ENCODE results near the gene SMARCA4. TPM values are rescaled to one million over a fixed set of nuclear protein-coding genes. Genes with fewer than 3 reads are reported as not detected.

SMARCA4 gene
- total RNA-seq, 1 experiment from 2014 or later = 103 TPM

GRCh38 chr19:10919352-10920287 lies 41.2 kb upstream of the SMARCA4 start:
- H3K9ac ChIP-seq (ENCODE audit: low read length) = no peak overlapping the region
- no peaks in the 10 kb centered on the region for H3K27me3 ChIP-seq (ENCODE audit: low read length)
- no peaks in the 10 kb centered on the region for H3K79me2 ChIP-seq (ENCODE audit: low read length)
- no peak overlapping the region for H2AFZ ChIP-seq (ENCODE audit: low read length)
- no peak overlapping the region for H3K4me3 ChIP-seq (ENCODE audit: low read length)
- H3K4me2 ChIP-seq (ENCODE audit: low read depth, low read length, poor library complexity, severe bottlenecking) = no peak overlapping the region
- no peaks in the 10 kb centered on the region for H3K9me3 ChIP-seq (ENCODE audit: low read length)
- no peak overlapping the region for H3K27ac ChIP-seq (ENCODE audit: low read length)
- no peaks in the 10 kb centered on the region for H4K20me1 ChIP-seq (ENCODE audit: insufficient read depth, low read depth, low read length)
- no peaks in the 10 kb centered on the region; the same call in 1 of the 2 replicates for H3K36me3 ChIP-seq (ENCODE audit: insufficient read depth, low read length)
- no peaks in the 10 kb centered on the region for H3K4me1 ChIP-seq (ENCODE audit: low read length)
- H3K9me2 ChIP-seq (replicated peaks; ENCODE audit: insufficient read depth, low read length) = no peaks in the 10 kb centered on the region
- no peak for DNase-seq

DNA sequence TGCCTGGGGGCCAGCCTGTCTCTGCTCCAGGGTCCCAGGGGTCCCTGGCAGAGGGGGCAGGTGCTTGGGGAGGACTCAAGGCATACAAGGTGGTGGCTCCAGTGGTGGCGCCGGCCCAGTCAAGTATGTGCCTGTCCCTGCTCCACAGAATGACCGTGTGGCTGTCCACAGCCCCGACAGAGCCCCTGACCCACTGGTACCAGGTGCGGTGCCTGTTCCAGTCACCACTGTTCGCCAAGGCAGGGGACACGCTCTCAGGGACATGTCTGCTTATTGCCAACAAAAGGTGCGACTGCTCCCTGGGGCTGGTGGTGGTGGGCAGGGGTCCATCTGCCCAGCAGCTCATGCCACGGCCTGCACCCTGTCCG lies 40.6 kb upstream of the SMARCA4 start:
- no peak for DNase-seq
- Histone ChIP-seq H3K27me3 (ENCODE audit: low read length) (no peaks in the 10 kb centered on the region), H4K20me1 (ENCODE audit: insufficient read depth, low read depth, low read length) (no peaks in the 10 kb centered on the region), H3K9ac (ENCODE audit: low read length) (no peak overlapping the region), H3K9me3 (ENCODE audit: low read length) (no peaks in the 10 kb centered on the region), H3K79me2 (ENCODE audit: low read length) (no peaks in the 10 kb centered on the region), H3K36me3 (ENCODE audit: insufficient read depth, low read length) (no peaks in the 10 kb centered on the region; the same call in 1 of the 2 replicates), H3K9me2 (replicated peaks; ENCODE audit: insufficient read depth, low read length) (no peaks in the 10 kb centered on the region), H3K4me1 (ENCODE audit: low read length) (no peaks in the 10 kb centered on the region), H3K4me2 (ENCODE audit: low read depth, low read length, poor library complexity, severe bottlenecking) (no peak overlapping the region), H3K27ac (ENCODE audit: low read length) (no peak overlapping the region), H3K4me3 (ENCODE audit: low read length) (no peak overlapping the region), H2AFZ (ENCODE audit: low read length) (no peak overlapping the region)

DNA sequence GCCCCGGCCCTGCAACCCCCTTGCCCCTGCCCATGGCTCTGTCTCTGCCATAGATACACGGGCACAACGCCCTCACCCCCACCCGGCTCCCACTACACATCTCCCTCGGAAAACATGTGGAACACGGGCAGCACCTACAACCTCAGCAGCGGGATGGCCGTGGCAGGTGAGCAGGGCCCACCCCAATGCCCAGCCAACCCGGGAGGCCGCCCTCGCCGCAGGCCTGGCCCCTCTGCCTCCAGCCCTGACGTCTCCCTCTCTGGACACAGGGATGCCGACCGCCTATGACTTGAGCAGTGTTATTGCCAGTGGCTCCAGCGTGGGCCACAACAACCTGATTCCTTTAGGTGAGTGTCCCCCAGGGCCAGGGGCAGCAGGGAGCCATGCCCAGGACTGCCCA lies 40.0 kb upstream of the SMARCA4 start:
- Histone ChIP-seq H3K9me3 (ENCODE audit: low read length) (no peaks in the 10 kb centered on the region), H3K27me3 (ENCODE audit: low read length) (no peaks in the 10 kb centered on the region), H3K4me1 (ENCODE audit: low read length) (no peaks in the 10 kb centered on the region), H2AFZ (ENCODE audit: low read length) (no peak overlapping the region), H3K9me2 (replicated peaks; ENCODE audit: insufficient read depth, low read length) (no peaks in the 10 kb centered on the region), H3K4me3 (ENCODE audit: low read length) (no peak overlapping the region), H4K20me1 (ENCODE audit: insufficient read depth, low read depth, low read length) (no peaks in the 10 kb centered on the region), H3K36me3 (ENCODE audit: insufficient read depth, low read length) (no peaks in the 10 kb centered on the region; the same call in 1 of the 2 replicates), H3K79me2 (ENCODE audit: low read length) (no peaks in the 10 kb centered on the region), H3K4me2 (ENCODE audit: low read depth, low read length, poor library complexity, severe bottlenecking) (no peak overlapping the region), H3K27ac (ENCODE audit: low read length) (no peak overlapping the region), H3K9ac (ENCODE audit: low read length) (no peak overlapping the region)
- no peak for DNase-seq

DNA sequence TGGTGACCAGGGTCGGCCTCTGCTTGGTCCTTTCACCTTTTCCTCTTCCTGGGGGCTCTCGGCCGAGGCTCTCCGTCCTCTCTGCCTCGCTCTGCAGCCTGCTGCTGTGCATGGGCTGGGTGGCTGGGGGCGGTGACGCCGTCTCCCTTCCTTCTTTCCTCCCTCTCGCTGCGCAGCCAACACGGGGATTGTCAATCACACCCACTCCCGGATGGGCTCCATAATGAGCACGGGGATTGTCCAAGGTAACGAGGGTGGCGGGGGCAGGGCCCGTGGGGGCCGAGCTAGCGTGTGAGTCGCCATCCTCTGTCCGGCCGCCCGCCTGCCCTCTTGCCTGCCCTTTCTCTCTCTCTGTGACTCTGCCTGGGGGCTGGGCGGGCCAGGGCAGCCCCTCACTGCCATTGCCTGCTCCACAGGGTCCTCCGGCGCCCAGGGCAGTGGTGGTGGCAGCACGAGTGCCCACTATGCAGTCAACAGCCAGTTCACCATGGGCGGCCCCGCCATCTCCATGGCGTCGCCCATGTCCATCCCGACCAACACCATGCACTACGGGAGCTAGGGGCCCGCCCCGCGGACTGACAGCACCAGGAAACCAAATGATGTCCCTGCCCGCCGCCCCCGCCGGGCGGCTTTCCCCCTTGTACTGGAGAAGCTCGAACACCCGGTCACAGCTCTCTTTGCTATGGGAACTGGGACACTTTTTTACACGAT lies 39.5 kb upstream of the SMARCA4 start:
- no peaks in the 10 kb centered on the region for H3K9me3 ChIP-seq (ENCODE audit: low read length)
- no peak for DNase-seq
- H3K4me2 ChIP-seq (ENCODE audit: low read depth, low read length, poor library complexity, severe bottlenecking) = no peak overlapping the region
- no peaks in the 10 kb centered on the region for H3K79me2 ChIP-seq (ENCODE audit: low read length)
- no peak overlapping the region for H3K4me3 ChIP-seq (ENCODE audit: low read length)
- H3K27me3 ChIP-seq (ENCODE audit: low read length) = no peaks in the 10 kb centered on the region
- no peaks in the 10 kb centered on the region for H3K9me2 ChIP-seq (replicated peaks; ENCODE audit: insufficient read depth, low read length)
- H3K36me3 ChIP-seq (ENCODE audit: insufficient read depth, low read length) = no peaks in the 10 kb centered on the region; the same call in 1 of the 2 replicates
- no peak overlapping the region for H3K27ac ChIP-seq (ENCODE audit: low read length)
- H2AFZ ChIP-seq (ENCODE audit: low read length) = no peak overlapping the region
- no peaks in the 10 kb centered on the region for H3K4me1 ChIP-seq (ENCODE audit: low read length)
- H3K9ac ChIP-seq (ENCODE audit: low read length) = no peak overlapping the region
- no peaks in the 10 kb centered on the region for H4K20me1 ChIP-seq (ENCODE audit: insufficient read depth, low read depth, low read length)

DNA sequence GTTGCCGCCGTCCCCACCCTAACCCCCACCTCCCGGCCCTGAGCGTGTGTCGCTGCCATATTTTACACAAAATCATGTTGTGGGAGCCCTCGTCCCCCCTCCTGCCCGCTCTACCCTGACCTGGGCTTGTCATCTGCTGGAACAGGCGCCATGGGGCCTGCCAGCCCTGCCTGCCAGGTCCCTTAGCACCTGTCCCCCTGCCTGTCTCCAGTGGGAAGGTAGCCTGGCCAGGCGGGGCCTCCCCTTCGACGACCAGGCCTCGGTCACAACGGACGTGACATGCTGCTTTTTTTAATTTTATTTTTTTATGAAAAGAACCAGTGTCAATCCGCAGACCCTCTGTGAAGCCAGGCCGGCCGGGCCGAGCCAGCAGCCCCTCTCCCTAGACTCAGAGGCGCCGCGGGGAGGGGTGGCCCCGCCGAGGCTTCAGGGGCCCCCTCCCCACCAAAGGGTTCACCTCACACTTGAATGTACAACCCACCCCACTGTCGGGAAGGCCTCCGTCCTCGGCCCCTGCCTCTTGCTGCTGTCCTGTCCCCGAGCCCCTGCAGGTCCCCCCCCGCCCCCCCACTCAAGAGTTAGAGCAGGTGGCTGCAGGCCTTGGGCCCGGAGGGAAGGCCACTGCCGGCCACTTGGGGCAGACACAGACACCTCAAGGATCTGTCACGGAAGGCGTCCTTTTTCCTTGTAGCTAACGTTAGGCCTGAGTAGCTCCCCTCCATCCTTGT lies 38.8 kb upstream of the SMARCA4 start:
- Histone ChIP-seq H3K27me3 (ENCODE audit: low read length) (no peaks in the 10 kb centered on the region), H3K36me3 (ENCODE audit: insufficient read depth, low read length) (no peaks in the 10 kb centered on the region; the same call in 1 of the 2 replicates), H3K9ac (ENCODE audit: low read length) (no peak overlapping the region), H2AFZ (ENCODE audit: low read length) (no peak overlapping the region), H3K9me2 (replicated peaks; ENCODE audit: insufficient read depth, low read length) (no peaks in the 10 kb centered on the region), H3K4me3 (ENCODE audit: low read length) (no peak overlapping the region), H3K4me2 (ENCODE audit: low read depth, low read length, poor library complexity, severe bottlenecking) (no peak overlapping the region), H4K20me1 (ENCODE audit: insufficient read depth, low read depth, low read length) (no peaks in the 10 kb centered on the region), H3K27ac (ENCODE audit: low read length) (no peak overlapping the region), H3K9me3 (ENCODE audit: low read length) (no peaks in the 10 kb centered on the region), H3K4me1 (ENCODE audit: low read length) (peaks cover 1% of the 10 kb centered on the region), H3K79me2 (ENCODE audit: low read length) (no peaks in the 10 kb centered on the region)
- no peak for DNase-seq

GRCh38 chr19:10922638-10923014 lies 38.2 kb upstream of the SMARCA4 start:
- H3K9ac ChIP-seq (ENCODE audit: low read length) = no peak overlapping the region
- no peak overlapping the region for H3K27ac ChIP-seq (ENCODE audit: low read length)
- no peak overlapping the region for H2AFZ ChIP-seq (ENCODE audit: low read length)
- H4K20me1 ChIP-seq (ENCODE audit: insufficient read depth, low read depth, low read length) = no peaks in the 10 kb centered on the region
- no peak overlapping the region for H3K4me3 ChIP-seq (ENCODE audit: low read length)
- H3K4me1 ChIP-seq (ENCODE audit: low read length) = peaks cover 7% of the 10 kb centered on the region
- H3K27me3 ChIP-seq (ENCODE audit: low read length) = no peaks in the 10 kb centered on the region
- no peaks in the 10 kb centered on the region for H3K9me2 ChIP-seq (replicated peaks; ENCODE audit: insufficient read depth, low read length)
- H3K36me3 ChIP-seq (ENCODE audit: insufficient read depth, low read length) = no peaks in the 10 kb centered on the region; the same call in 1 of the 2 replicates
- no peaks in the 10 kb centered on the region for H3K9me3 ChIP-seq (ENCODE audit: low read length)
- no peak overlapping the region for H3K4me2 ChIP-seq (ENCODE audit: low read depth, low read length, poor library complexity, severe bottlenecking)
- no peak for DNase-seq
- H3K79me2 ChIP-seq (ENCODE audit: low read length) = 0 out of 2 replicates have a peak, but pooled peaks cover 4% of the 10 kb centered on the region

DNA sequence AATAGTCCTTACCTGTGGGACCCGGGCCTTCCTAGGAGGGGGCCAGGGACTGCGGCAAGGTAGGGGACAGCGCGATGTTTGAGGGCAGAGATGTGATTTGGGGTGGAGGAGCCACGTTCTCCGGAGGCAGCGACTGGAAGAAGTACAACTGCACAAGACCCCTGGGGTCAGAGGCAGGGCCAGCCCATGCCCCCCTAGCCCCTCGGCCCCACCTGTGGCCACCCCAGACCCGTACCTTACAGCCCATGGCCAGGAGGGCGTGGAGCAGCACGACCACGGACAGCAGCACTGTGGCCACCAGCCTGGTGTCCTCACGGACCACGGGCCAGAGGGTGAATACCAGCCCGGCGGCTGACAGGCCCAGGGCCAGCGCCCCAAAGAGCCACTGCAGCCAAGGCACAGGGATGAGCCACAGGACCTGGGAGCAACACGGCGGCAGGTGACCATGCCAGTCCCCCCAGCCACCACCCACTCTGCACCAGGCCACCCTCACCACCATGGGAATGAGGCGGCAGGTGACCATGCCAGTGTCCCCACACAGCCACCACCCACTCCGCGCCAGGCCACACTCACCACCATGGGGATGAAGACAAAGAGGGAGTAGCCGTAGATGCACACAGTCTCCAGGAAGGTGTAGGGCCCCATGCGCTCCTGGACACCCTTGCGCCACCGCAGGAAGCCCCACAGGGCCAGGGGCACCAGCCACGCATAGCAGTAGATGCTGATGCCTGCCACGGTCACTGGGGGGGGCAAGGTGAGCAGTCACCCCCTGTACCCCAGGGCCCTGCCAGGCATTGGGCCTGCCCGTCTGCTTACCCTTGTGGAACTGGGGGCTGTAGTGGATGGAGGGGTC lies 37.3 kb upstream of the SMARCA4 start:
- Histone ChIP-seq H3K79me2 (ENCODE audit: low read length) (peaks cover 12% of the 10 kb centered on the region), H3K9me3 (ENCODE audit: low read length) (no peaks in the 10 kb centered on the region), H3K4me2 (ENCODE audit: low read depth, low read length, poor library complexity, severe bottlenecking) (no peak overlapping the region), H3K9me2 (replicated peaks; ENCODE audit: insufficient read depth, low read length) (no peaks in the 10 kb centered on the region), H3K27ac (ENCODE audit: low read length) (no peak overlapping the region), H3K36me3 (ENCODE audit: insufficient read depth, low read length) (no peaks in the 10 kb centered on the region; the same call in 1 of the 2 replicates), H3K27me3 (ENCODE audit: low read length) (no peaks in the 10 kb centered on the region), H3K4me1 (ENCODE audit: low read length) (peaks cover 11% of the 10 kb centered on the region), H3K9ac (ENCODE audit: low read length) (no peak overlapping the region), H2AFZ (ENCODE audit: low read length) (no peak overlapping the region), H3K4me3 (ENCODE audit: low read length) (no peak overlapping the region), H4K20me1 (ENCODE audit: insufficient read depth, low read depth, low read length) (no peaks in the 10 kb centered on the region)
- DNase-seq = no peak

Data from Karpas-422 (cell line).